Activated CD4-positive, alpha-beta T cell treated with anti-CD3 and anti-CD28 coated beads, Interleukin-2, amount 50 U/mL, for 1 hour (primary cell): ENCODE data around the gene GNA14.
"Not testable (repeated sequence)": the region's sequence is repeated elsewhere in the genome, so short reads cannot be mapped to it uniquely, and the experiment has no call there.

ENCODE experiments used
- DNase-seq: peaks from one replicate; pipeline ENCODE4 v3.0.0-alpha.2; 2020

GNA14 gene

GRCh38 chr9:77486463-77486862 is 161.7 kb downstream of the GNA14 start:
- no peak for DNase-seq

- DNase-seq = peak; percentile 21
Measured at GRCh38 chr9:77475641-77476473, 172.3 kb downstream of the GNA14 start.

GRCh38 chr9:77474936-77475335 is 173.2 kb downstream of the GNA14 start:
- no peak for DNase-seq

DNA sequence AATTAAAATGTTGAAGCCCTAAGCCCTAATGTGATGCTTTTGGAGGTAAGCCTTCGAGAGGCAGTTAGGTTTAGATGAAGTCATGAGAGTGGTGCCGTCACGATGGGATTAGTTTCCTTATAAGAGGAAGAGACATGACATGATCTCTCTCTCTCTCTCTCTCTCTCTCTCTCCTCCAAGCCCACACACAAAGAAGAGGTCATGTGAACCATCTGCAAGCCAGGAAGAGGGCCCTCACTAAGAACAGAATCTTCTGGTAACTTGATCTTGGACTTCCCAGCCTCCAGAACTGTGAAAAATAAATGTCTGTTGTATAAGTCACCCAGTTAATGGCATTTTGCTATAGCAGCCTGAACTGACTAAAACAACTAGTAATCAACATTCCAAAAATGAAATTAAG is 175.5 kb downstream of the GNA14 start:
- DNase-seq = no peak

DNA sequence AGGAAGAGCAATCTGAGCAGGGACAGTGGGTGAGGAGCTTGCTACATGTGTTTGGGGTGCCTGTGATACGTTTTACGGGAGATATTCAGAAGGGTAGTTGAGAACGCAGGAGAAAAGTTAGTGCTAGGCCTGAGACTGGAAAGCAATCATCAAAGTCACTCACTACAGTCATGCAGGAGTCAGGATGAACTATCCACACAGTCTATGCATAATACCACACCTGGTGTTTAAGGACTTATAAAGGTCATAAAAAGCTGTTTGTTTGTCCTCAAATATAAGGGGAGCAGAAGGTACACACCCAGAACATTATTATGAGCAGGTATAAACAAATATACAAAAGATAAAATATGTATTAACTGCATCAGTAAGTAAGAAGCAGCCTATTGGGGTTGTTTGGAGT is 176.6 kb downstream of the GNA14 start:
- no peak for DNase-seq

- no peak for DNase-seq
Measured at GRCh38 chr9:77469515-77470231, 178.4 kb downstream of the GNA14 start.

DNA sequence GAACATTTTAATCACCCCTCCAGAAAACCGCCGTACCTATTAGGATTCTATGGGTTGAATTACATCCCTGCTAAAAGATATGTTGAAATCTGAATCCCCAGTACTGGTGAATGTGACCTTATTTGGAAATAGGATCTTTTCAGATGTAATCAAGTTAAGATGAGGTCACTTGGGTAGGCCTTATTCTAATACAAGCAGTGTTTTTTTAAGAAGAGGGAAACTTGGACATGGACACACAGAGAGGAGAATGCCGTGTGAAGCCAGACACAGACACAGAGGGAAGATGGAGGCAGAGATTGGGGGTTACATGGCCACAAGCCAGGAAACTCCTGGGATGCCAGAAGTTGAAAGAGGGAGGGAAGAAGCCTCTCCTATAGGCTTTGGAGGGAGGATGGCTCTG is 183.5 kb downstream of the GNA14 start:
- DNase-seq = no peak

DNA sequence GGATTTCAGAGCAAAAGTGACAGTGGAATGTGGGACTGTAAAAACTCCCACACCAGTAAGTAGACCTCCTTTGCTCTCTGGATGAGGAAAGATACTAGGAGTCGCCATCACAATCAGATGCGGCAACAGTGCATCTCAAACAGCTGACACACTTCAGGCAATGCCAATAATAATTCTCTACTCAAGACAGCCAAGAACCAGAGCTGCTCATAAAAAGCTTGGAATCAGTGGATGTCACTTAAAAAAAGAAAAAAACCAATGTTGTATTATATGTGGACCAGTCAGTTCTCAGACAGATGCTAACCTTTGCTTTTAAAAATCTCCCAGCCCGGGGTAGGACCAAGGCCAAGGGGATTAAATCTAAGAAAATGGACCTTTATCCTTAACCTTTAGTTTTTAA is 185.0 kb downstream of the GNA14 start:
- DNase-seq = no peak

DNA sequence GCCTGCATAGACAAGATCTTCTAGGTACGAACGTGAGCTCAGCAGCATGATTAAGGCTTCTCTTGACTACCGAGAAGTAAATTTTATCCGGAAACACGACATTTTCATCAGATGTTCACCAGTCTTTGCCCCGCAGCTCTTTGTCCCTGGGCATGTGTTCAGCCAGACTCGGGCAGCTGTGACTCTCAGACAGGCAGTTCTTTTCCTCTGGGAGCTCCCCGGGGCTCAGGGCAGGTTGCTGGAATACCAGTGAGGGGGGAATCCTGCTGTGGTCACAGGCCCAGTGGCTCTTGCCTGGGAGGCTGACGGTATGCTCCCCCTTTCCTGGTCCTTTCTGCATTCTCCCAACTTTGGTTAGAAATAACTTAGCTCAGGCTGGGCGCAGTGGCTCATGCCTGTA is 186.1 kb downstream of the GNA14 start:
- no peak for DNase-seq

DNA sequence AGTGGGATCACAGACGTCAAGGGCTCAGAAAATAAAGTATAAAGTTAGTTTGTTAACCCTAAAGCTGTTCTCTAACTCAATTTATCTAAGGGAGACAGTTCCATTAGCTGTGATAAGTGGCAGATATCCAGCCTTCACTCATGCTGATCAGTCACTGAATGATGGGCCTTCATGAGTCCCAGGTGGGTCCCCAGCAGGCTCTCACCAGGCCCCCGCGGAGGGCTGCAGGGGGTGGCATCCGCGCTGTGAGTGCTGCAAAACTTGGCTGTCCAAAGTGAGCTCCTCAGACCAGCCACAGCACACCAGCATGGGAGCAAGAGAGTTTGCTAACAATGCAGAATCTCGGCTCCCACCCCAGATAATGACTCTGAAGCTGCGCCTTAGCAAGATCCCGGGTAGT is 187.2 kb downstream of the GNA14 start:
- DNase-seq = no peak

GRCh38 chr9:77457916-77458592 is 190.1 kb downstream of the GNA14 start:
- peak; percentile 50 for DNase-seq

DNA sequence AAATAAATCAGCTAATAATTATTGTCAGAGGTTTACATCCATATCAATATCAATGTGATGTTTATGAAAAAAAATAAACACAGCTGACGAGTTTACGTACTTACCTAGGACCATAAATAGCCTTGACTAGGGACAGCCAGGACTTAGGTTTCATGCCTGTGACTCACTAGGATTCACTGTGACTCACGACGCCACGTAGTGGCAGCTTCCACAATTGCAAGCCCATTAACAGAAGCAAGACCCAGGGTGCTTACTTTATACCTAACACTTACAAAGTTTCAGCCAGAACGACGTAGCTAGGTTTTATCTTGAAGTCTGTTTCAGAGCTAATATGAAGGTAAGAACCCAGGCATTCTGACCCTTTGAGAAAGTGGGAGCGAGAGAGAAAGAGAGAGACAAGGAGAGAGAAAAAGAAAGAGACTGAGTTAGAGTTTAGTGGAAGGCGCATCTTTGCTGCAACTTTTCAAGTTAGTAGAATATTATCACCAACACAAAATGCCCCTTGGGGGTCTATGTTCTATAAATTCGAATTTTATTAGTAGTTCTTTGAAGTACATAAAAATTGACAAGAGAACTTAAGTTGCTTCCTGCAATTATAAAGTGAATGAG is 191.2 kb downstream of the GNA14 start:
- peak; percentile 77 for DNase-seq

DNA sequence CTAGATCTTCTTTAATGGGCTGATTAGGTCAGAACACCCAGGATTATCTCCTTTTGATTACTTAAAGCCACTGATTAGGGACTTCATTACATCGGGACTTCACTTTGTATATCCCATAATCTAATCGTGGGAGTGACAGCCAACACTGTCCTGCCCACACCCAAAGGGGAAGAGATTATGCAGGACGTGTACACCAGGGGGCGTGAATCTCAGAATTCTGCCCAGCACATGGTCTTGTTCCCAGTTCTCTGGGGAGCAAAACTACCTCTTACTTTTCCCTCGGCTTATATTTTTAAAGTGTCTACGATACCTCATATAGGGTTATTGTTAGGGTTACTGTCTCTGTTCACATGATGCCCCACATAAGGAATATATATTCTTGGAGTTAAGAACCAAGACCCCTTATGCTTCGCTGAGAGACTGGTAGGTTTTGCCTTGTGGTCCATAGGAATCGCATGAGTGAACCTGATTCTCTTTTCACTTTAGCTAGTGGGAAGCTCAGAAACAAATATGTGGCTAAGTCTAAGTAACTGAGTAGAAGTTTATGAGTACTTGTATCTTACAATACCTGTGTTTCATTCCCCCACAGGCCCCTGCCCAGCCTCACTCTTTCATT is 192.7 kb downstream of the GNA14 start:
- peak; percentile 14 for DNase-seq

DNA sequence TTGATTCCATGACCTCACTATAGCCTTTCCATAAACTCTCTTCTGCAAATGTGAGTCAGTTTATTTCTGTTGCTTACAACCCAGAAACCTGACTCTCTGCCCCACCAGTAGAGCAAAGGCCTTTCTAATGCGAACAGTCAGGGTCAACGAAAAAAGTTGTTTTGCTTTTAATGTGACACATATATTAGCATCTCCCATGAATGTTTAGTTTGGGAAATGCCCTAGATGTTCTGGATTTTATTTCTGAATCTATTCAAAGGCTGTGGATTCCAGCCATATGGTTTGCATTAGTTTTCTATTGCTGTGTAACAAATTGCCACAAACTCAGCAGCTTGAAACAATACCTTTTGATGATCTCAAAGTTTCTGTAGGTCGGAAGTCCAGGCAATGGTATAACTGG is 193.5 kb downstream of the GNA14 start:
- DNase-seq = no peak

- DNase-seq = no peak
Measured at GRCh38 chr9:77453825-77454647, 194.1 kb downstream of the GNA14 start.

DNA sequence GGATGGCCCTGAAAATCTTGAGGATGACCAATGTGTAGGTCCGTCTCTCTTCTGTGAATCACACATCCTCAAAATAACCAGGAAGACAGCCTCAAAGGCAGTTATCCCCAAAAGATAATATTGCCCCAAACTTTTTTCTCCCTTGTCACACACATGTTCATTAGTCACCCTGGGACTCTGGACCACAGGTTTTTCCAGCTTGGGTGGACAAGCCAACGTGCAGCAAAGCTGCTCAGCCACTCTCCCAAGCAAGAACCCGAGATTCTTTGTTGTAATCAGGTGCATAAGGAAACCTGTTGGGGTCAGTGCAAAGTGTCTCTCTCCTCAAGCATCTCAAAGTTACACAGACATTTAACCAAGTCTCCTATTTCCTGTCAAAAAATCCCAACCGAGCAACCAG is 196.6 kb downstream of the GNA14 start:
- DNase-seq = no peak

GRCh38 chr9:77450085-77450475 is 198.0 kb downstream of the GNA14 start:
- no peak for DNase-seq

DNA sequence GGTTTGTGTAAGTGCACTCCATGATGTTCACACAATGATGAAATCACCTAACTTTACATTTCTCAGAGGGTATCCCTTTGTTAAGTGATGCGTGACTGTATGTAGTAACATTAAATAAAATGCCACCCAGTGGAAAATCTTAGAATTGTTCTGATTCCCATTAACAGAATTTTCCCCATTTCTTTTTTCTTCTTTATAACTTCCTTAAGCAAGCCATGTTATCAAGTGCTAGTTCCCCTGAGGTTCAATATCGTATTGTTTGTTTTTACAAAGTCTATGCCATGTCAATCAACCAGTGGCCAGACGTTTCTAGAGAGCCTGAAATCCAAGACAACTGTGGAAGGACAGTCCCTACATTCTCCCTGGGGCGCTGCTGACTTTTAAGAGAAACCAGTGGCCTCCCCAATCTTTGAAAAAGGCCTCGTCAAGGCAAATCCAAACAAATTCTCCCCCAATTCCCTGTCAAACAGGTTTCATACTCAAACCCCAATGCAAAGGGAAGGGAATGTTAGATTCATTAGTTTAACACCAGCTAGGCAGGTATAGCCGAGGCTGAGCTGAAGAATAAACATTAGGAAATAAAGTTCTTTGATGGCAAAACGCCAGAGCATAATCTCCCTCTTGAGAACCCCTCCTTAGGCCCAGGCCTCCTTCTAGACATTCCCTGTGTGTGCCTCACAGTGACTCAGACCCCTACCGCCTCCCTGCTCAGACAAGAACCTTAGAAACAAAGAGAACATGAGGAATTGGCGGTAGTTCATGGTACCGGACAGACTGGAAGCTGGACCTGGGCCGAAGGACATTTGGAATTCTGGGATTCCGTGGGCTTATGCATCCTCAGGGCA is 198.7 kb downstream of the GNA14 start:
- no peak for DNase-seq

DNA sequence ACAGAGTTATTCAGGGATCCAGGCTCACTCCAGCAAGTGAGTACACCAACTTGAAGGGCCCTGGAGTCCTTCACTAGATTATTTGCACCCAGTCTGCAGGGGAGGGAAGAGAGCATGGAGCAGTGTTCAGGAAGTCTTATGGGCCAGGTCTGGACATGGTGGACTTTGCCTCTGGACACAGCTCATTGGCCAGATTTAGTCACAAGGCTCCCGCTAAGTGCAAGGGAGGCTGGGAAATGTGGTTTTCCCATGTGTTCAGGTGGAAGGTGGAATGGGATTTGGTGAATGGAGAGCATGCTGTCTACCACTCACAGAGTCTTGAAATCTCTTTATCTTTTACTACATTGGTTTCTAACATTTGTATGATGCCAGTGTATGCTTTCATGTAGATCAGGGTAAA is 200.5 kb downstream of the GNA14 start:
- no peak for DNase-seq

DNA sequence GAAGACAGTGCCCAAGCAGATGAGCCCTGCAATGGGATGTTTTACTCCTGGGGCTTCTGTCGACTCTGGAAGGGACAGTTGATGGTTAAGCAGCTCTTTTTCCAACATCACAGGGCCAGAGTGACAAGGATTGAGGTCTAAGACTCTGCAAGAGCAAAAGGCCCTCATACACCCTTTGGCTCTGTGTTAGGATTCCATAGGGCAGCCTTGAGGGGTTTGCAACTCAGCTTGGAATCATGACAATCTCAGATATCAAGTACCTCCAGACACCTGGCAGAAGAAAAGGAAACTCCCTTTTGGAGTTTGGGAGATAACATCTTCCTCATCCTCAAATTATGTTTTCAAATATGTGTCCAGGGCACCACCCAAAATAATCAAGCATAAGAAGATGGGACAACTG is 205.7 kb downstream of the GNA14 start:
- DNase-seq = no peak

- DNase-seq = not testable (repeated sequence)
Measured at GRCh38 chr9:77441124-77441523, 207.0 kb downstream of the GNA14 start.
